Erythroblast (primary cell): ENCODE data around the gene FCHSD2.

Source experiments
- GATA1 ChIP-seq: IDR thresholded peaks from 2 replicates; pipeline ENCODE4 v1.6.1; 2011; ENCODE audit warnings: low read depth, mild to moderate bottlenecking, control low read depth, low read length, moderate library complexity
- POLR2A ChIP-seq: IDR thresholded peaks from 2 replicates; pipeline ENCODE4 v1.6.1; 2011; ENCODE audit warnings: mild to moderate bottlenecking, low read length

DNA sequence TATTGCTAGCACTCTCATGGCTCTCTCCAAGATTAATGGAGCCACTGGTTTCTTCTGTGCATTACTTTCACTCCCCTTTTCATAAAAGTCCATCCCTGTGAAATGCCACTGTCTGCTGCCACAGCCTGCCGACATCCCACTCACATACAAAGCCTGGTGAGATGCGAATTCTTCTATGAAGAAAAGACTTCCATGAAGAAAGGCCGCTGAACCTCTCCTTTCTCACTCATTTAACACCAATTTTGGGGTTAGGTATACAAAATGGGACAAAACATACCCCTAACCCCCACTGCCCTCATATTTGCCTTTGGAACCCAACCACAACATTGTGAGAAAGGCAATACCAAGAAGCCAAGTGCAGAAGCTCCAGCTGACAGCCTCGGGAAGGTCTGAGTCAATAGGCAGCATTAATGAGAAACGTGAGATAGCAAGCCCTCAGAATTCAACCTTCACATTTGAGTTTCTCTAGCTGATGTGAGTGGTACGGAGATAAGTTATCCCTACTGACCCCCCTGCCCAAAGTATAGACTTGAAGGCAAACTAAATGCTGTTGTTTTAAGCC, 171.5 kb downstream of the FCHSD2 start:
- no peak for TF ChIP-seq POLR2A
- no peak for TF ChIP-seq GATA1
